ENCODE measurements around the gene IHH. TPM values are rescaled to one million over a fixed set of nuclear protein-coding genes. Genes with fewer than 3 reads are reported as not detected.

Gene IHH
- total and polyA plus RNA-seq, 2 of the 8 experiments (the other 6 are each of a cell fraction or from before 2014, with no cell fraction given), result 0.03 TPM; not detected in 1

DNA sequence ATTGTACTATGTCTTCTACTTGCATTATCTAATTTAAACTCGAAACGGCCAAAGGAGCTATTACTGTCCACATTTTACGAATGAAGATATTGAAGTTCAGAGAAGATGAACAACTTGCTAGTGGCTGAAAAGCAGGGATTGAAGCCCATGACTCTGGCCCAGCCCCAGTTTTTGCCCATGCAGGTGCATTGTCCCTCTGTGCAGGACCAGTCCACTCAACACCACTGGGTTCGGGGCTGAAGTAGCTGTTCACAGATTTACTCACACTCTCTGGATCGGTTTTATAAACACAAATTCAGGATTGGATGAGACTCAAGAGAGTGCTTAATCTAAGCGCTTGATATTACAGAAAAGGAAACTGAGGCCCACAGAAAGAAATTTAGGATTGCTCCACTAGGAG, 1.4 kb upstream of the IHH start:
- H2BK20ac ChIP-seq (ENCODE audit: low read length), result no peak overlapping the region
- H3K9me3 ChIP-seq (ENCODE audit: insufficient read depth in 2 of 2, low read depth in 1 of 2, low read length in 1 of 2), result no peaks in the 10 kb centered on the region
- H3K23ac ChIP-seq (ENCODE audit: insufficient read length), result no peak overlapping the region
- H4K20me1 ChIP-seq (replicated peaks in 1 of 2; ENCODE audit: control insufficient read depth in 1 of 2, insufficient read depth in 2 of 2, low read length in 2 of 2), result peaks cover 7 to 9% of the 10 kb centered on the region in 2 experiments
- no peaks in the 10 kb centered on the region for H3K79me2 ChIP-seq (ENCODE audit: control insufficient read depth in 1 of 2, insufficient read depth in 2 of 2, low read length in 2 of 2)
- no peak overlapping the region for H2BK5ac ChIP-seq (ENCODE audit: low read depth, low read length)
- H3K14ac ChIP-seq (ENCODE audit: insufficient read length), result no peak overlapping the region
- no peak overlapping the region for H2BK12ac ChIP-seq (ENCODE audit: low read depth, low read length)
- ChIA-PET POLR2A (ENCODE audit: partially characterized antibody) (no interaction called here), CTCF (ENCODE audit: partially characterized antibody) (interaction anchor here (1.0 to 62.8 kb wide), 10 partner anchors 5 to 237 kb away, joined by 3 to 1777 read pairs (median 68); partner anchors contain the start of genes CFAP65, IHH and NHEJ1)
- H3K4me2 ChIP-seq (ENCODE audit: insufficient read depth in 1 of 2, low read depth in 2 of 2, low read length in 2 of 2), result peak overlapping the region in 1 of 2 experiments; percentile 17; a peak in 2 of 4 replicates
- H3K23me2 ChIP-seq (ENCODE audit: low read depth, low read length), result peaks cover 5% of the 10 kb centered on the region; the same call in 1 of the 2 replicates
- no peak overlapping the region for H3K9ac ChIP-seq (replicated peaks in 1 of 4; ENCODE audit: extremely low read depth in 1 of 4, low read depth in 3 of 4, low read length in 3 of 4)
- no peak overlapping the region for H4K8ac ChIP-seq (ENCODE audit: extremely low read depth, insufficient read depth, low read length)
- H3K4me1 ChIP-seq (replicated peaks in 1 of 4; ENCODE audit: control insufficient read depth in 3 of 4, insufficient read depth in 4 of 4, low read length in 3 of 4), result peaks cover 0 to 25% (median 14%) of the 10 kb centered on the region in 4 experiments; a peak in 6 of 7 replicates
- no peak overlapping the region for H3K4ac ChIP-seq (replicated peaks; ENCODE audit: insufficient read length, low read depth, low read length)
- no peak overlapping the region for H2BK15ac ChIP-seq (ENCODE audit: low read length)
- H3K79me1 ChIP-seq (ENCODE audit: low read depth, low read length), result no peaks in the 10 kb centered on the region
- DNase-seq (ENCODE audit: low read depth in 1 of 2, low spot score in 2 of 2) (no peak), FAIRE-seq (no peak)
- H3K36me3 ChIP-seq (ENCODE audit: control insufficient read depth in 2 of 4, insufficient read depth in 4 of 4, low read length in 3 of 4), result peaks cover 0 to 13% (median 0%) of the 10 kb centered on the region in 4 experiments; a peak in 1 of 8 replicates
- H3K56ac ChIP-seq (replicated peaks; ENCODE audit: insufficient read length, low read depth, low read length), result no peak overlapping the region
- 74% methylated on average over 6 of the region's 6 CpGs; no CpG with 5 or more reads in 1 of the 2 experiments for WGBS, 2 experiments (ENCODE audit: extremely low coverage in 1 of 2, insufficient coverage in 1 of 2, insufficient read length in 1 of 2, insufficient replicate concordance in 2 of 2, low coverage in 1 of 2, low lambda C conversion rate in 2 of 2, missing lambda C conversion rate in 1 of 2)
- no peak overlapping the region for H2BK120ac ChIP-seq (replicated peaks; ENCODE audit: low read depth, low read length)
- peaks cover 58 to 71% (median 64%) of the 10 kb centered on the region in 4 experiments for H3K27me3 ChIP-seq (replicated peaks in 1 of 4; ENCODE audit: control insufficient read depth in 3 of 4, extremely low read depth in 1 of 4, insufficient read depth in 3 of 4, low read length in 3 of 4)
- H3K18ac ChIP-seq (ENCODE audit: extremely low read depth, low read length), result no peak overlapping the region
- H4K91ac ChIP-seq (replicated peaks; ENCODE audit: insufficient read length, low read length), result no peak overlapping the region
- H2AFZ ChIP-seq (ENCODE audit: low read length), result no peak overlapping the region
- no peak overlapping the region for H3K27ac ChIP-seq (ENCODE audit: low read depth, low read length)
- no peak overlapping the region for H2AK5ac ChIP-seq (ENCODE audit: low read depth, low read length)
- no peak overlapping the region for H4K5ac ChIP-seq (ENCODE audit: insufficient read length, low read depth, low read length)
- H3K4me3 ChIP-seq (ENCODE audit: extremely low read depth in 1 of 4, insufficient read depth in 2 of 4, low read depth in 3 of 4, low read length in 4 of 4), result no peak overlapping the region
- TF ChIP-seq JUN (IDR thresholded peaks at IDR 0.05; ENCODE audit: low read depth, low read length), result no peak
- TF ChIP-seq NRF1 (IDR thresholded peaks at IDR 0.05; ENCODE audit: low read depth, low read length), result no peak
- TF ChIP-seq KDM4A (IDR thresholded peaks at IDR 0.05; ENCODE audit: low read depth, low read length, severe bottlenecking), result no peak
- TF ChIP-seq, protein P1, sequence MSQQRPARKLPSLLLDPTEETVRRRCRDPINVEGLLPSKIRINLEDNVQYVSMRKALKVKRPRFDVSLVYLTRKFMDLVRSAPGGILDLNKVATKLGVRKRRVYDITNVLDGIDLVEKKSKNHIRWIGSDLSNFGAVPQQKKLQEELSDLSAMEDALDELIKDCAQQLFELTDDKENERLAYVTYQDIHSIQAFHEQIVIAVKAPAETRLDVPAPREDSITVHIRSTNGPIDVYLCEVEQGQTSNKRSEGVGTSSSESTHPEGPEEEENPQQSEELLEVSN (IDR thresholded peaks at IDR 0.05), result no peak
- TF ChIP-seq CBX8 (IDR thresholded peaks at IDR 0.05; ENCODE audit: borderline replicate concordance, low read depth, low read length), result no peak
- no peak for TF ChIP-seq FOSL1 (IDR thresholded peaks at IDR 0.05; ENCODE audit: insufficient read depth, low read depth, low read length)
- no peak for TF ChIP-seq TEAD4 (IDR thresholded peaks at IDR 0.05; ENCODE audit: low read depth, low read length)
- TF ChIP-seq GTF2F1 (IDR thresholded peaks at IDR 0.05; ENCODE audit: borderline replicate concordance, low read depth, low read length), result no peak
- TF ChIP-seq KDM1A (IDR thresholded peaks at IDR 0.05; ENCODE audit: borderline replicate concordance, low read length), result no peak
- no peak for TF ChIP-seq PHF8 (conservative IDR thresholded peaks at IDR 0.05; ENCODE audit: low read depth, low read length)
- no peak for TF ChIP-seq JUND (IDR thresholded peaks at IDR 0.05; ENCODE audit: low read length)
- no peak for TF ChIP-seq BCL11A (IDR thresholded peaks at IDR 0.05; ENCODE audit: low read depth in 2 of 2, low read length in 2 of 2)
- TF ChIP-seq EZH2 (IDR thresholded peaks at IDR 0.05; ENCODE audit: low read depth, low read length, severe bottlenecking), result no peak

Data from H1 (cell line).